LNCaP clone FGC (cell line): Measurements from ENCODE around the gene KCND3.

Source experiments
- DNase-seq: peaks from one replicate; pipeline ENCODE4 v3.0.0-alpha.2; 2011; ENCODE audit warnings: low read depth
- H3K4me3 ChIP-seq: 2 replicates; pipeline ENCODE4 v1.5.1; 2011; ENCODE audit warnings: mild to moderate bottlenecking, low read depth, low read length, control low read depth
- TF ChIP-seq, protein P1 (sequence below): IDR thresholded peaks from 2 replicates; pipeline ENCODE4 v1.5.1; 2012; ENCODE audit warnings: mild to moderate bottlenecking; ENCODE audit not compliant: control insufficient read depth, insufficient read depth; ENCODE audit errors: extremely low read depth

The KCND3 gene

GRCh38 chr1:111730706-111731105, 258.8 kb downstream of the KCND3 start:
- DNase-seq, result no peak
- TF ChIP-seq, protein P1, sequence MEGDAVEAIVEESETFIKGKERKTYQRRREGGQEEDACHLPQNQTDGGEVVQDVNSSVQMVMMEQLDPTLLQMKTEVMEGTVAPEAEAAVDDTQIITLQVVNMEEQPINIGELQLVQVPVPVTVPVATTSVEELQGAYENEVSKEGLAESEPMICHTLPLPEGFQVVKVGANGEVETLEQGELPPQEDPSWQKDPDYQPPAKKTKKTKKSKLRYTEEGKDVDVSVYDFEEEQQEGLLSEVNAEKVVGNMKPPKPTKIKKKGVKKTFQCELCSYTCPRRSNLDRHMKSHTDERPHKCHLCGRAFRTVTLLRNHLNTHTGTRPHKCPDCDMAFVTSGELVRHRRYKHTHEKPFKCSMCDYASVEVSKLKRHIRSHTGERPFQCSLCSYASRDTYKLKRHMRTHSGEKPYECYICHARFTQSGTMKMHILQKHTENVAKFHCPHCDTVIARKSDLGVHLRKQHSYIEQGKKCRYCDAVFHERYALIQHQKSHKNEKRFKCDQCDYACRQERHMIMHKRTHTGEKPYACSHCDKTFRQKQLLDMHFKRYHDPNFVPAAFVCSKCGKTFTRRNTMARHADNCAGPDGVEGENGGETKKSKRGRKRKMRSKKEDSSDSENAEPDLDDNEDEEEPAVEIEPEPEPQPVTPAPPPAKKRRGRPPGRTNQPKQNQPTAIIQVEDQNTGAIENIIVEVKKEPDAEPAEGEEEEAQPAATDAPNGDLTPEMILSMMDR, result no peak
- H3K4me3 ChIP-seq, result no peak overlapping the region

- no peak overlapping the region for H3K4me3 ChIP-seq
- TF ChIP-seq, protein P1, result no peak
- no peak for DNase-seq
These were observed 259.4 kb downstream of the KCND3 start for GRCh38 chr1:111729946-111730681.

GRCh38 chr1:111729271-111729921, 260.1 kb downstream of the KCND3 start:
- no peak for DNase-seq
- TF ChIP-seq, protein P1, result no peak
- no peak overlapping the region for H3K4me3 ChIP-seq

- H3K4me3 ChIP-seq, result no peak overlapping the region
- DNase-seq, result no peak
- TF ChIP-seq, protein P1, result no peak
These were observed 262.4 kb downstream of the KCND3 start for GRCh38 chr1:111727056-111727455.

DNA sequence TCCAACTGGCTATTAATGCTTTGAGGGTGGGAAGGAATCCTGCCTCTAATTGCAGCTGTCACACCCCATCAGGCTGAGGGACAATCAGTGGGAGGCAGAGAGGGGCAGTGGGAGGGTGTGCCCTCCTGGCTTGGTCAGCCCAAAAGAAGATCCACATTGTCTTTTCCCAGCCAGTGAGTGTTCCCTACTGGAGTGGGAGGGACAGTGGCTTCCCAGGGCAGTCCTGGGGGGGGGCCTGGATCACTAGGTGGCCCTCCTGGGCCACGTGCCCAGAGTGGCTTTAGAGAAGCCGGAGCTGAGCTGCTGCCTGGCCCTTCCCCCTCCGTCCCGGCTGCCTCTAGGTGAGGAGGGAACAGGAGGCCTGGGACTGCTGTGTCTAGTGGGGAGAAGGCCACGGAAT, 264.3 kb downstream of the KCND3 start:
- H3K4me3 ChIP-seq, result no peak overlapping the region
- TF ChIP-seq, protein P1, result no peak
- no peak for DNase-seq

DNA sequence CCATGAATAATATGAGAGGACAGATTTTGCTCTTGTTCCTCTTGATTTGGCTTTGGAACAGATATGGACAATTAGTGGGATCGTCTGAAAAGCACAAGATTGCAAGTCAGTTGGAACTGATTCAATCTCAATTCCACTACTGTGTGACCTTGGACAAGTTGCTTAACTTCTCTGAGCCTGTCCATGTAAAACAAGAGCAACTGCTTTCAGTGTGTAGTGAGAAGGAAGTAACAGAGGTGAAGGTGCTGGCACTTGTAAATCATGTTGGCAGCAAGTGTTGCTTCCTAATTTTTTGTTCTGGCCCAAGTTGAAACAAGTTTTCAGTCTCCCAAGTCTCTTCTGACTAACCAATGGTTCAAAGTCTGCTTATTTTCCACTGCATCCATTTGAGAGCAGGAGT, 265.6 kb downstream of the KCND3 start:
- TF ChIP-seq, protein P1, result no peak
- H3K4me3 ChIP-seq, result no peak overlapping the region
- no peak for DNase-seq
